ENCODE results near the gene FMO5.
"Not testable (repeated sequence)": the region's sequence is repeated elsewhere in the genome, so short reads cannot be mapped to it uniquely, and the experiment has no call there.

FMO5 gene

DNA sequence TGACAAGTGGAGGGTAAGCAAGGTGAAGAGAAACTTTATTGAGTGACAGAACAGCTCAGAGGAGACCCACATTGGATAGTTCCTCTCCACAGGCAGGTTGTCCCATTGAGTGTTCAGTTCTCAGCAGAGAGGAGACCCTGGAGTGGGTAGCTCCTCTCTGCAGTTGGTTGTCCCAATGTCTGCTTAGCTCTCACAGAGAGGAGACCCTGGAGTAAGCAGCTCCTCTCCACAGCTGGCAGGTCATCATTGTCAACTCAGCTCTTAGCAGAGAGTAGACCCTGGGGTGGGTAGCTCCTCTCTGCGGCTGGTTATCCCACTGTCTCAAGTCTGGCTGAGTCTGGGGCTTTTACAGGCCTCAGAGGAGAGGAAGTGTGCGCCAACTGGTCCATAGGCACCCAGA is 11.3 kb upstream of the FMO5 start:
- peaks cover 22% of the 10 kb centered on the region for H3K9me3 ChIP-seq (ENCODE audit: control insufficient read depth, insufficient read depth, low read length)
- H3K4me3 ChIP-seq (ENCODE audit: low read length) = no peak overlapping the region
- H3F3A ChIP-seq (ENCODE audit: control insufficient read depth, insufficient read depth) = no peaks in the 10 kb centered on the region
- H3K4me2 ChIP-seq (ENCODE audit: low read length) = no peak overlapping the region
- no peak overlapping the region for H3K27ac ChIP-seq (ENCODE audit: low read depth, low read length)
- H3K9me2 ChIP-seq (replicated peaks; ENCODE audit: control insufficient read depth, low read length) = no peaks in the 10 kb centered on the region
- TF ChIP-seq, protein P1, sequence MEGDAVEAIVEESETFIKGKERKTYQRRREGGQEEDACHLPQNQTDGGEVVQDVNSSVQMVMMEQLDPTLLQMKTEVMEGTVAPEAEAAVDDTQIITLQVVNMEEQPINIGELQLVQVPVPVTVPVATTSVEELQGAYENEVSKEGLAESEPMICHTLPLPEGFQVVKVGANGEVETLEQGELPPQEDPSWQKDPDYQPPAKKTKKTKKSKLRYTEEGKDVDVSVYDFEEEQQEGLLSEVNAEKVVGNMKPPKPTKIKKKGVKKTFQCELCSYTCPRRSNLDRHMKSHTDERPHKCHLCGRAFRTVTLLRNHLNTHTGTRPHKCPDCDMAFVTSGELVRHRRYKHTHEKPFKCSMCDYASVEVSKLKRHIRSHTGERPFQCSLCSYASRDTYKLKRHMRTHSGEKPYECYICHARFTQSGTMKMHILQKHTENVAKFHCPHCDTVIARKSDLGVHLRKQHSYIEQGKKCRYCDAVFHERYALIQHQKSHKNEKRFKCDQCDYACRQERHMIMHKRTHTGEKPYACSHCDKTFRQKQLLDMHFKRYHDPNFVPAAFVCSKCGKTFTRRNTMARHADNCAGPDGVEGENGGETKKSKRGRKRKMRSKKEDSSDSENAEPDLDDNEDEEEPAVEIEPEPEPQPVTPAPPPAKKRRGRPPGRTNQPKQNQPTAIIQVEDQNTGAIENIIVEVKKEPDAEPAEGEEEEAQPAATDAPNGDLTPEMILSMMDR (IDR thresholded peaks at IDR 0.05; ENCODE audit: low read depth, low read length, poor library complexity, severe bottlenecking) = no peak
- no peak for TF ChIP-seq EZH2phosphoT487 (IDR thresholded peaks at IDR 0.05; ENCODE audit: borderline replicate concordance, low read length)
- H3K36me3 ChIP-seq (ENCODE audit: control insufficient read depth, low read length) = no peaks in the 10 kb centered on the region
- H3K27me3 ChIP-seq (ENCODE audit: control insufficient read depth, low read length) = no peaks in the 10 kb centered on the region
- H4K20me1 ChIP-seq (ENCODE audit: control insufficient read depth, insufficient read depth, low read depth, low read length) = no peaks in the 10 kb centered on the region
- peaks cover under 1% of the 10 kb centered on the region; the same call in 1 of the 2 replicates for H3K4me1 ChIP-seq (ENCODE audit: control insufficient read depth, low read length)
- H3K79me2 ChIP-seq (ENCODE audit: control insufficient read depth, low read length) = no peaks in the 10 kb centered on the region

DNA sequence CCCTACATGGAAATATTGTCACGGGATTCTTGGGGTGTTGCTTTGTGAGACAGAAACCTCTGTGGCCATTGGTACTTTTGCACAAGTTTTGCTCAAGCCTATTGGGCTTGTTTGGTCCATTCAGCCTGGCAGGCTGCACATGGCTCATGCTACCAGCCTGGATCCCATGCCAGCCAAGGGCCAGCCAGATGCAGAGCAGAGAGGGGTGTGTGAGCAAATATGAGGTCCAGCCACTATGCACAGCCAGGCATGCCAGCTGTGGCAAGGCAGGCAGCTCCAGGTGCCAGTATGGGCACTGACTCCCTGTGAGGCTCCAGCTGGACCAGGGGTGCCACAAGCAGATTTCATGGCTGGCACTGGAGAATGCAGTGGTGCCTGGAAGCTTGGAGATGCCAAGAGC is 10.7 kb upstream of the FMO5 start:
- Histone ChIP-seq H3K4me2 (ENCODE audit: low read length) (no peak overlapping the region), H3K4me3 (ENCODE audit: low read length) (no peak overlapping the region), H3K27ac (ENCODE audit: low read depth, low read length) (no peak overlapping the region), H4K20me1 (ENCODE audit: control insufficient read depth, insufficient read depth, low read depth, low read length) (no peaks in the 10 kb centered on the region), H3K9me3 (ENCODE audit: control insufficient read depth, insufficient read depth, low read length) (peaks cover 22% of the 10 kb centered on the region), H3K4me1 (ENCODE audit: control insufficient read depth, low read length) (no peaks in the 10 kb centered on the region), H3K79me2 (ENCODE audit: control insufficient read depth, low read length) (no peaks in the 10 kb centered on the region), H3F3A (ENCODE audit: control insufficient read depth, insufficient read depth) (no peaks in the 10 kb centered on the region), H3K36me3 (ENCODE audit: control insufficient read depth, low read length) (no peaks in the 10 kb centered on the region), H3K9me2 (replicated peaks; ENCODE audit: control insufficient read depth, low read length) (no peaks in the 10 kb centered on the region), H3K27me3 (ENCODE audit: control insufficient read depth, low read length) (no peaks in the 10 kb centered on the region)
- TF ChIP-seq, protein P1 (IDR thresholded peaks at IDR 0.05; ENCODE audit: low read depth, low read length, poor library complexity, severe bottlenecking) = no peak
- TF ChIP-seq EZH2phosphoT487 (IDR thresholded peaks at IDR 0.05; ENCODE audit: borderline replicate concordance, low read length) = no peak

DNA sequence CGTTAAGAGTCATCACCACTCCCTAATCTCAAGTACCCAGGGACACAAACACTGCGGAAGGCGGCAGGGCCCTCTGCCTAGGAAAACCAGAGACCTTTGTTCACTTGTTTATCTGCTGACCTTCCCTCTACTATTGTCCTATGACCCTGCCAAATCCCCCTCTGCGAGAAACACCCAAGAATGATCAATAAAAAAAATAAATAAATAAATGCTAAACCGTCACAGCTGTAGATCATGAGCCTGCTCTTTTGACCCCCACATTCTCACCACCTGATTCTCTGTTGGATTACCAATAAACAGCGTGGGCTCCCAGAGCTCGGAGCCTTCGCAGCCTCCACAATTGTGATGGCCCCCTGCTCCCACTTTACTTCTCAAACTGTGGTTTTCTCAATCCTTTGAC is 8.8 kb upstream of the FMO5 start:
- H3K4me2 ChIP-seq (ENCODE audit: low read length); H3K79me2 ChIP-seq (ENCODE audit: control insufficient read depth, low read length); H3K9me2 ChIP-seq (replicated peaks; ENCODE audit: control insufficient read depth, low read length); H3K4me1 ChIP-seq (ENCODE audit: control insufficient read depth, low read length); H3F3A ChIP-seq (ENCODE audit: control insufficient read depth, insufficient read depth); H4K20me1 ChIP-seq (ENCODE audit: control insufficient read depth, insufficient read depth, low read depth, low read length); H3K27me3 ChIP-seq (ENCODE audit: control insufficient read depth, low read length); H3K27ac ChIP-seq (ENCODE audit: low read depth, low read length); H3K36me3 ChIP-seq (ENCODE audit: control insufficient read depth, low read length); H3K4me3 ChIP-seq (ENCODE audit: low read length): not testable (repeated sequence)
- peaks cover 22% of the 10 kb centered on the region for H3K9me3 ChIP-seq (ENCODE audit: control insufficient read depth, insufficient read depth, low read length)

- H3F3A ChIP-seq (ENCODE audit: control insufficient read depth, insufficient read depth); H3K9me3 ChIP-seq (ENCODE audit: control insufficient read depth, insufficient read depth, low read length); H3K9me2 ChIP-seq (replicated peaks; ENCODE audit: control insufficient read depth, low read length); H3K36me3 ChIP-seq (ENCODE audit: control insufficient read depth, low read length); H3K27me3 ChIP-seq (ENCODE audit: control insufficient read depth, low read length); H3K79me2 ChIP-seq (ENCODE audit: control insufficient read depth, low read length); H3K4me2 ChIP-seq (ENCODE audit: low read length); H3K27ac ChIP-seq (ENCODE audit: low read depth, low read length); H4K20me1 ChIP-seq (ENCODE audit: control insufficient read depth, insufficient read depth, low read depth, low read length); H3K4me1 ChIP-seq (ENCODE audit: control insufficient read depth, low read length); H3K4me3 ChIP-seq (ENCODE audit: low read length): not testable (repeated sequence)
Measured at GRCh38 chr1:147231032-147231431, 5.9 kb upstream of the FMO5 start.
